ENCODE data around the gene SLC38A1. TPM values are rescaled to one million over a fixed set of nuclear protein-coding genes. Genes with fewer than 3 reads are reported as not detected.

The SLC38A1 gene
- total RNA-seq, 2 donors from 2014 or later, result 22.1 to 77.0 TPM

DNA sequence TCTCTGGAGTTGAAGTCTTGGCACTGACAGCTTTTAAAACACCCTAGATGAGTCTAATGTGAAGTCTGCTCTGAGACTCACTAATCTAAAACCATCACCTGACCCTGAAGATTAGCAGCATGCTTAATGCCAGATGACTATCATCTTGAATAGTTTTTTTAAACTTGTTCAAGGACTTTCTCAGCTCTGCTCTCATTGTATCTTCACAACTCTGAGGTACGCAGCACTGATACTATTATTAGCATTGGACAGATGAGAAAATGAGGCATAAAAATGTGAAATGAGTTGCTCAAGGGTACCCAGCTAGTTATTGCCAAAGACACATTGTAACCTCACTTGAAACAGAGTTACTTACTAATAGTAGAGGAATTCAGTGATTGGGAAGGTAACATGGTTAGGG, 4.8 kb downstream of the SLC38A1 start:
- Histone ChIP-seq H3K4me3 (no peak overlapping the region), H3K27ac (no peak overlapping the region), H3K9me3 (no peaks in the 10 kb centered on the region), H3K36me3 (no peaks in the 10 kb centered on the region), H3K27me3 (replicated peaks; ENCODE audit: insufficient read depth) (no peaks in the 10 kb centered on the region), H3K4me1 (ENCODE audit: control insufficient read depth in 1 of 2, low read depth in 2 of 2) (peaks cover 10 to 41% of the 10 kb centered on the region in 2 donors)
- no peak for DNase-seq (ENCODE audit: low spot score)
- ATAC-seq (ENCODE audit: insufficient number of reproducible peaks, low FRiP score, low read depth), result no peak
- TF ChIP-seq, protein P1, sequence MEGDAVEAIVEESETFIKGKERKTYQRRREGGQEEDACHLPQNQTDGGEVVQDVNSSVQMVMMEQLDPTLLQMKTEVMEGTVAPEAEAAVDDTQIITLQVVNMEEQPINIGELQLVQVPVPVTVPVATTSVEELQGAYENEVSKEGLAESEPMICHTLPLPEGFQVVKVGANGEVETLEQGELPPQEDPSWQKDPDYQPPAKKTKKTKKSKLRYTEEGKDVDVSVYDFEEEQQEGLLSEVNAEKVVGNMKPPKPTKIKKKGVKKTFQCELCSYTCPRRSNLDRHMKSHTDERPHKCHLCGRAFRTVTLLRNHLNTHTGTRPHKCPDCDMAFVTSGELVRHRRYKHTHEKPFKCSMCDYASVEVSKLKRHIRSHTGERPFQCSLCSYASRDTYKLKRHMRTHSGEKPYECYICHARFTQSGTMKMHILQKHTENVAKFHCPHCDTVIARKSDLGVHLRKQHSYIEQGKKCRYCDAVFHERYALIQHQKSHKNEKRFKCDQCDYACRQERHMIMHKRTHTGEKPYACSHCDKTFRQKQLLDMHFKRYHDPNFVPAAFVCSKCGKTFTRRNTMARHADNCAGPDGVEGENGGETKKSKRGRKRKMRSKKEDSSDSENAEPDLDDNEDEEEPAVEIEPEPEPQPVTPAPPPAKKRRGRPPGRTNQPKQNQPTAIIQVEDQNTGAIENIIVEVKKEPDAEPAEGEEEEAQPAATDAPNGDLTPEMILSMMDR (IDR thresholded peaks at IDR 0.05), result no peak

DNA sequence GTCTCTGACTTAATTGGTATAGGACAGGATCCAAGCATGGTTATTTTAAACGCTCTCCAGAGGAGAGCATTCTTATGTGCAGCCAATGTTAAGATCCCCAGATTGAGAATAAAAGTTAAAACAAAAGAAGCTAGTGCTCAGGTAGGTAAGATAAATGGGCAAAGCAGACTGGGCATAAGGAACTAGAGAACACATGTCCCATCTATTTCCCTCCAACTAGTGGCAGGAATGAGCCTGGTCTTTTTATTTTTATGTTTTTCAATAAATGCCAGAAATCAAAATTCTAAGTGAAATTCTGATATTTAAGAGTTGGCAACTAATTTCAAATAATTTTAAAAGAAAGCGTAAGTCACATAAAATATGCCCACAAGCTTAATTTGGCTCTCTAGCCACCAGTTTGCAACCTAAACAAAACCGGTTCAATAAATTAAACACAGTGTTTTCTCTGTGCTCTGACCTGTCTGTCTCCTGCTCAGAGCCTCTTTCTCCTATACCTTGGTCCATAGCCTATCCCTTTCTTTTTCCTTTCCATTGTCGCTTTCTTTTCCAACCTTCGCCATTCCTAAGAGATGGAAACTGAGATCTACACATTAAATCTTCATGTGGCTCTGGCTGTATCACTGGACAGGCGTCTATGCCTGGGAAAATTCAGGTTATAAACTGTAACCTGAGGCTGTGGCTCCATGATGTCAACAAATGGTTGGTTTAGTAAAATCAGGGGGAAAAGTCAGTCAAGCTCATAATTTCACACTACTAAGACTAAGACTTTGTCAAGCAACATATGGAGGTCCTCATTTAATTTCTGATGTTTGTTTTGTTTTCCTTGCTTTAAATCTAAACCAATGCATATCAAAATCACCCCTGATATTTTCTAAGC, 5.5 kb downstream of the SLC38A1 start:
- DNase-seq (ENCODE audit: low spot score) (no peak), ATAC-seq (ENCODE audit: insufficient number of reproducible peaks, low FRiP score, low read depth) (no peak)
- H3K27me3 ChIP-seq (replicated peaks; ENCODE audit: insufficient read depth), result no peaks in the 10 kb centered on the region
- TF ChIP-seq, protein P1 (IDR thresholded peaks at IDR 0.05), result no peak
- no peak overlapping the region for H3K27ac ChIP-seq
- no peak overlapping the region for H3K4me3 ChIP-seq
- H3K4me1 ChIP-seq (ENCODE audit: control insufficient read depth in 1 of 2, low read depth in 2 of 2), result peaks cover 10 to 40% of the 10 kb centered on the region in 2 donors
- no peaks in the 10 kb centered on the region for H3K9me3 ChIP-seq
- no peaks in the 10 kb centered on the region for H3K36me3 ChIP-seq

DNA sequence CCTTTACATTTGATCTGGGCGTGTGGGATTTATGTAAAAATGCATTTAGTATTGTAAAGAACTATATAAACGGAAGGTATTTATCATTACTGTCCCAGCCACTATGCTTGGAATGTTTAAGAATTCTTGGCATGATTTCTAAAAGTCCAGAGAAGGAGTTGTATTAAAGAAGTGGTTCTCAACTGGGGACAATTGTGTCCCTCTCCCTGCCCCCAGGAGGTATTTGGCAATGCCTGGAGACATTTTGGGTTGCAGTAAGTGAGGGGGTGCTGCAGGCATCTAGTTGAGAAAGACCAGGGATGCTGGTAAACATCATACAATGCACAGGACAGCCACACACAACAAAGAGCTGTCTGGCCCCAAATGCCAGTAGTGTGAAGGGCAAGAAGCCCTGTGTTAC, 7.2 kb downstream of the SLC38A1 start:
- Histone ChIP-seq H3K36me3 (no peaks in the 10 kb centered on the region), H3K4me1 (ENCODE audit: control insufficient read depth in 1 of 2, low read depth in 2 of 2) (peaks cover 17 to 36% of the 10 kb centered on the region in 2 donors), H3K27me3 (replicated peaks; ENCODE audit: insufficient read depth) (no peaks in the 10 kb centered on the region), H3K9me3 (no peaks in the 10 kb centered on the region), H3K4me3 (no peak overlapping the region), H3K27ac (no peak overlapping the region)
- ATAC-seq (ENCODE audit: insufficient number of reproducible peaks, low FRiP score, low read depth) (no peak), DNase-seq (ENCODE audit: low spot score) (no peak)
- TF ChIP-seq, protein P1 (IDR thresholded peaks at IDR 0.05), result no peak

DNA sequence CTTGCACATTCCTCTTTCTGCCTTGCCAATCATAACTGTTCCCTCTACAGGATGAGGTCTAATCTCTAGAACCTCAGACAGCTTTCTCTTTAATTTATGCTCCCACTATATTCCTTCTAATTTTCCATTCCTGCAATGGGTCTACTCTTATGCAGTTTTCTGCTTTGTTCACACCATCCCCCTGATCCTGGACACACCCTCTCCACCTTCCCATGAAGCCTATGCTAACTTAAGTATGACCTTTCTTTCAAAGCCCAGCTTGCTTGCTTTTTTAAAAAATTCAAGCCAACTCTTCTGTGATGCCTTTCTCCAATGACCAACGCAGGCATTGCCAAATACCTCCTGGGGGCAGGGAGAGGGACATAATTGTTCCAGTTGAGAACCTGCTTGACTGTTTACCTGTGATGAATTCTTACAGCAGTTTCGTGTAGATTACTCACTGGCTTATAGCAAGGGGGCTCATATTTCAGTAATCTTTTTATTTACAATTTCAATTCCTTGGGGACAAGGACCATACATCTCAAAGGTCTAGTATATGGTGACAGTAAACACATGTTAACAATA, 7.8 kb downstream of the SLC38A1 start:
- TF ChIP-seq, protein P1 (IDR thresholded peaks at IDR 0.05), result no peak
- Histone ChIP-seq H3K27me3 (replicated peaks; ENCODE audit: insufficient read depth) (no peaks in the 10 kb centered on the region), H3K36me3 (no peaks in the 10 kb centered on the region), H3K4me1 (ENCODE audit: control insufficient read depth in 1 of 2, low read depth in 2 of 2) (peaks cover 17 to 30% of the 10 kb centered on the region in 2 donors), H3K27ac (peak overlapping the region in 1 of 2 donors; percentile 6), H3K9me3 (no peaks in the 10 kb centered on the region), H3K4me3 (no peak overlapping the region)
- ATAC-seq (ENCODE audit: insufficient number of reproducible peaks, low FRiP score, low read depth) (no peak), DNase-seq (ENCODE audit: low spot score) (no peak)

DNA sequence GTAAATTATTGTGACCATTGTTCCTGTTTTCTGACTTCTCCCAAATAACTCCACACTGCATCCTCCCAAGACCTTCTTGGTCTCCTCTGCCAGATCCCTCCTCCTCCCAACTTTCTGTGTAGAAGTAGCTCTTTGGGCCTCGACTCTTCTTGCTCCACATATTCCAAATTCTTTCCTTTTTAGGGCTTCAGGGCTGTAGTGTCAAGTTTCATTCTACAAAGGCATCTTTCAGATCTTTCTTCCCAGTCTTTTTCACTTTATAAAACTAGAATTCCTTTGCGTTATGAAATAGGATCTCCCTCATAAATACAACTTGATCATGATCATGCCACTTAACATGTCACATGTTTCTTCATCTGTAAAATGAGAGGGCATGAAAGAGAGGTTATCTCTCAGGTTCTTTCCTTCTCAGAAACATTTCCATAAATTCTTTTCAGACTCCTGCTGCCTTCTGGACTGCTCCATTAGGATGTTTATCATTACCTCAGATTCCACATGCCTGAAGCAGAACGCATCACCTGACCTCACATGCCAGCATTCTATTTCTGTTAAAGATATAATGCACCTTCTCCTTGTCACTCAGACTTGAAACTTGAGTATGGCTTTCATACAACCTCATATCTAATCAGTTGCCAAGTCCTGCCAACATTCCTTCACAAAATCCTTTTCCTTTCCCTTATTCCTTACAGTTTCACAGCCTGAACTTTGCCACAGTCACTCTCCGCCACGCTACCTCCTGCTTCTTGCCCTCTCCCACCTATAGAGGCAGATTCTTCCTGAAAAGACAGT, 8.5 kb downstream of the SLC38A1 start:
- peaks cover 14 to 29% of the 10 kb centered on the region in 2 donors for H3K4me1 ChIP-seq (ENCODE audit: control insufficient read depth in 1 of 2, low read depth in 2 of 2)
- H3K36me3 ChIP-seq, result no peaks in the 10 kb centered on the region
- no peaks in the 10 kb centered on the region for H3K9me3 ChIP-seq
- ATAC-seq (ENCODE audit: insufficient number of reproducible peaks, low FRiP score, low read depth) (no peak), DNase-seq (ENCODE audit: low spot score) (no peak)
- peak overlapping the region in 1 of 2 donors; percentile 6 for H3K27ac ChIP-seq
- TF ChIP-seq, protein P1 (IDR thresholded peaks at IDR 0.05), result no peak
- no peaks in the 10 kb centered on the region for H3K27me3 ChIP-seq (replicated peaks; ENCODE audit: insufficient read depth)
- no peak overlapping the region for H3K4me3 ChIP-seq

All from thoracic aorta (tissue), 2 donors.